HepG2 (cell line): ENCODE measurements around the gene EZH1. TPM values are rescaled to one million over a fixed set of nuclear protein-coding genes. Genes with fewer than 3 reads are reported as not detected.

Experiments used
- ADNP ChIP-seq: sonication (generic); formaldehyde crosslinking; IDR thresholded peaks from 2 replicates; pipeline ENCODE4 v1.4.0; 2020; ENCODE audit warnings: missing genetic modification reagents
- CREB1 ChIP-seq, 2 experiments: fragments of 450-650 bp in 1 of 2; IDR thresholded peaks; 2 replicates each; pipeline ENCODE4 v1.6.1; 2016 to 2017; ENCODE audit warnings: control low read depth in 1 of 2, mild to moderate bottlenecking in 1 of 2, missing compliant biosample characterization in 1 of 2, missing genetic modification characterization in 1 of 2
- GPN1 ChIP-seq: sonication (generic); formaldehyde crosslinking; IDR thresholded peaks from 2 replicates; pipeline ENCODE4 v1.5.1; 2020; ENCODE audit warnings: missing genetic modification reagents, borderline replicate concordance
- HNRNPLL ChIP-seq: fragments of 200-400 bp; formaldehyde crosslinking; IDR thresholded peaks from 2 replicates; pipeline ENCODE4 v1.6.1; 2017; ENCODE audit warnings: mild to moderate bottlenecking, low read depth, low read length; ENCODE audit not compliant: poor library complexity, severe bottlenecking
- IRF9 ChIP-seq: sonication (generic); formaldehyde crosslinking; IDR thresholded peaks from 2 replicates; pipeline ENCODE4 v1.8.0; 2022; ENCODE audit warnings: missing genetic modification reagents, mild to moderate bottlenecking, borderline replicate concordance
- LCORL ChIP-seq, 2 experiments: fragments of 450-650 bp in 1 of 2; sonication (generic) in 1 of 2; formaldehyde crosslinking in 1 of 2; IDR thresholded peaks; 2 replicates each; pipeline versions ENCODE4 v1.5.0 to v1.6.1; 2017 to 2020; ENCODE audit warnings: antibody characterized with exemption in 1 of 2, missing genetic modification reagents in 1 of 2
- MAX ChIP-seq: IDR thresholded peaks from 2 replicates; pipeline ENCODE4 v1.6.1; 2012; ENCODE audit warnings: inconsistent platforms
- MEF2D ChIP-seq: sonication (generic); formaldehyde crosslinking; IDR thresholded peaks from 2 replicates; pipeline ENCODE4 v1.5.1; 2020; ENCODE audit warnings: mild to moderate bottlenecking, missing genetic modification reagents
- RORA ChIP-seq: sonication (generic); formaldehyde crosslinking; IDR thresholded peaks from 2 replicates; pipeline ENCODE4 v1.5.0; 2020; ENCODE audit warnings: mild to moderate bottlenecking, missing genetic modification reagents, moderate library complexity
- SKI ChIP-seq: fragments of 450-650 bp; IDR thresholded peaks from one replicate; pipeline ENCODE4 v1.6.1; 2018; ENCODE audit warnings: mild to moderate bottlenecking; ENCODE audit not compliant: partially characterized antibody
- SP140L ChIP-seq: sonication (generic); formaldehyde crosslinking; IDR thresholded peaks from 2 replicates; pipeline ENCODE4 v1.4.0; 2020; ENCODE audit warnings: missing genetic modification reagents, borderline replicate concordance
- UBTF ChIP-seq: sonication (generic); formaldehyde crosslinking; IDR thresholded peaks from 2 replicates; pipeline ENCODE4 v1.4.0; 2020; ENCODE audit warnings: mild to moderate bottlenecking, missing genetic modification reagents
- ZBTB20 ChIP-seq: sonication (generic); formaldehyde crosslinking; IDR thresholded peaks from 2 replicates; pipeline ENCODE4 v1.8.1; 2023; ENCODE audit warnings: missing genetic modification reagents, low read depth, mild to moderate bottlenecking, borderline replicate concordance
- ZNF10 ChIP-seq: sonication (generic); formaldehyde crosslinking; IDR thresholded peaks from 2 replicates; pipeline ENCODE4 v1.4.0; 2020; ENCODE audit warnings: mild to moderate bottlenecking, low read depth, missing genetic modification reagents, borderline replicate concordance
- ZNF264 ChIP-seq: sonication (generic); formaldehyde crosslinking; IDR thresholded peaks from 2 replicates; pipeline ENCODE4 v1.4.0; 2020; ENCODE audit warnings: missing genetic modification reagents
- ZNF329 ChIP-seq: sonication (generic); formaldehyde crosslinking; IDR thresholded peaks from 2 replicates; pipeline ENCODE4 v1.9.0; 2021; ENCODE audit warnings: low read depth, mild to moderate bottlenecking, missing genetic modification reagents
- ZNF720 ChIP-seq: sonication (generic); formaldehyde crosslinking; IDR thresholded peaks from 2 replicates; pipeline ENCODE4 v1.4.0; 2020; ENCODE audit warnings: missing genetic modification reagents
- polyA plus RNA-seq, 8 experiments: library from polyadenylated mRNA; depleted of rRNA in 3 of 8; stranded (reverse) in 7 of 8; unstranded in 1 of 8; fragments of >200 nt; fragmentation: Illumina TruSeq in 4 of 8; extraction: Trizol in 4 of 8; gene quantifications; 2 replicates each; pipeline versions ENCODE4 v1.2.1 to v1.2.3, GENCODE V29; 2011 to 2016; ENCODE audit warnings: low read depth in 4 of 8, missing spikeins in 1 of 8, mixed read lengths in 1 of 8; ENCODE audit not compliant: insufficient read depth in 1 of 8
- total RNA-seq, 5 experiments: library from RNA; depleted of rRNA; stranded (reverse); fragments of >200 nt; fragmentation: Illumina TruSeq; extraction: Trizol; gene quantifications; 2 replicates each; pipeline ENCODE4 v1.2.3, GENCODE V29; 2016; ENCODE audit warnings: low read depth in 1 of 5
- TF ChIP-seq, protein P1 (sequence below): sonication (generic); formaldehyde crosslinking; IDR thresholded peaks from 2 replicates; pipeline ENCODE4 v1.5.0; 2020; ENCODE audit warnings: mild to moderate bottlenecking, missing genetic modification reagents
- TF ChIP-seq, protein P2 (sequence below): sonication (generic); formaldehyde crosslinking; IDR thresholded peaks from 2 replicates; pipeline ENCODE4 v1.4.0; 2020; ENCODE audit warnings: mild to moderate bottlenecking, missing genetic modification reagents
- TF ChIP-seq, protein P3 (sequence below): sonication (generic); formaldehyde crosslinking; IDR thresholded peaks from 2 replicates; pipeline ENCODE4 v1.8.1; 2023; ENCODE audit warnings: mild to moderate bottlenecking, missing genetic modification reagents

EZH1 gene
- total and polyA plus RNA-seq, 2 of the 13 experiments (the other 11 are each of a cell fraction or from before 2014, with no cell fraction given) = 11.6 to 24.0 TPM

- TF ChIP-seq, protein P1, sequence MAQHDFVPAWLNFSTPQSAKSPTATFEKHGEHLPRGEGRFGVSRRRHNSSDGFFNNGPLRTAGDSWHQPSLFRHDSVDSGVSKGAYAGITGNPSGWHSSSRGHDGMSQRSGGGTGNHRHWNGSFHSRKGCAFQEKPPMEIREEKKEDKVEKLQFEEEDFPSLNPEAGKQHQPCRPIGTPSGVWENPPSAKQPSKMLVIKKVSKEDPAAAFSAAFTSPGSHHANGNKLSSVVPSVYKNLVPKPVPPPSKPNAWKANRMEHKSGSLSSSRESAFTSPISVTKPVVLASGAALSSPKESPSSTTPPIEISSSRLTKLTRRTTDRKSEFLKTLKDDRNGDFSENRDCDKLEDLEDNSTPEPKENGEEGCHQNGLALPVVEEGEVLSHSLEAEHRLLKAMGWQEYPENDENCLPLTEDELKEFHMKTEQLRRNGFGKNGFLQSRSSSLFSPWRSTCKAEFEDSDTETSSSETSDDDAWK (CRISPR knock-in tag) = no peak
- TF ChIP-seq GPN1 (CRISPR knock-in tag) (peak; percentile 65; the same call in 1 of the 2 replicates), CREB1 (IDR thresholded peaks at IDR 0.05) (no peak), CREB1 (CRISPR knock-in tag; IDR thresholded peaks at IDR 0.05) (no peak), ZNF10 (no peak), UBTF (peak; percentile 81; the same call in 1 of the 2 replicates), ZNF720 (CRISPR knock-in tag) (no peak), ZNF264 (no peak; the same call in 1 of the 2 replicates), RORA (no peak), IRF9 (no peak), SP140L (no peak), ZNF329 (CRISPR knock-in tag) (peak; percentile 78; the same call in 1 of the 2 replicates), HNRNPLL (peak; percentile 92), ADNP (CRISPR knock-in tag) (no peak), ZBTB20 (CRISPR knock-in tag) (peak; percentile 71; the same call in 1 of the 2 replicates), MEF2D (CRISPR knock-in tag) (peak; percentile 81), SKI (no peak), MAX (peak; percentile 69), LCORL (IDR thresholded peaks at IDR 0.05) (no peak), LCORL (CRISPR knock-in tag; IDR thresholded peaks at IDR 0.05) (no peak)
- TF ChIP-seq, protein P2, sequence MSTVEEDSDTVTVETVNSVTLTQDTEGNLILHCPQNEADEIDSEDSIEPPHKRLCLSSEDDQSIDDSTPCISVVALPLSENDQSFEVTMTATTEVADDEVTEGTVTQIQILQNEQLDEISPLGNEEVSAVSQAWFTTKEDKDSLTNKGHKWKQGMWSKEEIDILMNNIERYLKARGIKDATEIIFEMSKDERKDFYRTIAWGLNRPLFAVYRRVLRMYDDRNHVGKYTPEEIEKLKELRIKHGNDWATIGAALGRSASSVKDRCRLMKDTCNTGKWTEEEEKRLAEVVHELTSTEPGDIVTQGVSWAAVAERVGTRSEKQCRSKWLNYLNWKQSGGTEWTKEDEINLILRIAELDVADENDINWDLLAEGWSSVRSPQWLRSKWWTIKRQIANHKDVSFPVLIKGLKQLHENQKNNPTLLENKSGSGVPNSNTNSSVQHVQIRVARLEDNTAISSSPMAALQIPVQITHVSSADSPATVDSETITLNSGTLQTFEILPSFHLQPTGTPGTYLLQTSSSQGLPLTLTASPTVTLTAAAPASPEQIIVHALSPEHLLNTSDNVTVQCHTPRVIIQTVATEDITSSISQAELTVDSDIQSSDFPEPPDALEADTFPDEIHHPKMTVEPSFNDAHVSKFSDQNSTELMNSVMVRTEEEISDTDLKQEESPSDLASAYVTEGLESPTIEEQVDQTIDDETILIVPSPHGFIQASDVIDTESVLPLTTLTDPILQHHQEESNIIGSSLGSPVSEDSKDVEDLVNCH = no peak
- TF ChIP-seq, protein P3, sequence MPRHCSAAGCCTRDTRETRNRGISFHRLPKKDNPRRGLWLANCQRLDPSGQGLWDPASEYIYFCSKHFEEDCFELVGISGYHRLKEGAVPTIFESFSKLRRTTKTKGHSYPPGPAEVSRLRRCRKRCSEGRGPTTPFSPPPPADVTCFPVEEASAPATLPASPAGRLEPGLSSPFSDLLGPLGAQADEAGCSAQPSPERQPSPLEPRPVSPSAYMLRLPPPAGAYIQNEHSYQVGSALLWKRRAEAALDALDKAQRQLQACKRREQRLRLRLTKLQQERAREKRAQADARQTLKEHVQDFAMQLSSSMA (CRISPR knock-in tag) = peak; percentile 34; the same call in 1 of the 2 replicates
These were observed 85.5 kb downstream of the EZH1 start, which contains the start of gene TUBG2 (continued) for GRCh38 chr17:42659079-42659931.
